Brain microvascular endothelial cell (primary cell): Measurements from ENCODE around the gene LINC01488.

ENCODE experiments used
- DNase-seq: peaks from one replicate; pipeline ENCODE4 v3.0.0-alpha.2; 2020
- H3K27ac ChIP-seq: fragments of 250-450 bp; sonication (Bioruptor Pico); 2 replicates; pipeline ENCODE4 v1.5.1; 2020; ENCODE audit warnings: mild to moderate bottlenecking, moderate library complexity
- H3K27me3 ChIP-seq: fragments of 250-450 bp; sonication (Bioruptor Pico); replicated peaks from 2 replicates; pipeline ENCODE4 v1.5.1; 2020; ENCODE audit warnings: mild to moderate bottlenecking
- H3K36me3 ChIP-seq: fragments of 250-450 bp; sonication (Bioruptor Pico); replicated peaks from 2 replicates; pipeline ENCODE4 v1.5.1; 2020; ENCODE audit warnings: mild to moderate bottlenecking
- H3K4me3 ChIP-seq: 2 replicates; pipeline ENCODE4 v1.5.1; 2011; ENCODE audit warnings: low read depth, mild to moderate bottlenecking, control low read depth, low read length, moderate library complexity
- CTCF ChIP-seq: IDR thresholded peaks from 2 replicates; pipeline ENCODE4 v1.5.1; 2011; ENCODE audit warnings: low read depth, mild to moderate bottlenecking, moderate library complexity, low read length, control low read depth, inconsistent platforms; ENCODE audit errors: missing control alignments
- in situ Hi-C: cut with HindIII; loops from 2 replicates; pipeline ENCODE4 v1.10.0; 2017; ENCODE audit warnings: low sequenced_read_pairs, low pct_ligation_motif_present

LINC01488 gene

DNA sequence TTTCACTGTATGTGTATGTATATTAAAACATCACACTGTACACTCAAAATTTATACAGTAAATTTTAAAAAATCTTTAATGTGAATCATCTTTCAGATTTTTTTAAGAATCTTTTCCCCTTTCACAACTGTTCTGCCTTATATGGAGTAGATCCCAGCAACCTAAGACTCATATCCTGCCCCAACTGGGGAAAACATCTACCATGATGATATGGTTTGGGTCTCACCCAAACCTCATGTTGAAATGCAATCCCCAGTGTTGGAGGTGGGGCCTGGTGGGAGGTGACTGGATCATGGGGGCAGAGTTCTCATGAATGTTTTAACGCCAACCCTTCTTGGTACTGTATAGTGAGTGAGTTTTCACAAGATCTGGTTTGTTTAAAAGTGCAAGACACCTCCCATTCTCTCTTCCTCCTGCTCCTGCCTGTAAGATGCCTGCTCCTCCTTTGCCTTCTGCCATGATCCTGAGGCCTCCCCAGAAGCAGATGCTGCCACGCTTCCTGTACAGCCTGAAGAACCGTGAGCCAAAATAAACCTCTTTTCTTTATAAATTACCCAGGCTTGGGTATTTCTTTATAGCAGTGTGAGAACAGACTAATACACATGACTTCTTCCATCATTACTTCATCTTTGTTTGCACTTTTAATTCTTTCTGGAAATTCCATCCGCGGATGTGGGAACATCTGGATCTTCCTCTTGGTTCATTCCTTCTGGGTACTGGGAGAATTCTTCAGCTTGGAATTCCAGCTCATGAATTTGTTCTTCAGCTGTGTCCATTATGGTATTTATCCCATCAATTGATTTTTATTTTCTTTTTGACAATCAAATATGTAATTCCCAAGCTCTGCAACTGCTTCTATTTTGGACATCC, 36.9 kb downstream of the LINC01488 start:
- in situ Hi-C loops: no loop called here
- peak; percentile 80 for DNase-seq
- TF ChIP-seq CTCF: no peak
- H3K4me3 ChIP-seq: no peak overlapping the region
- H3K27ac ChIP-seq: peak overlapping the region; percentile 56
- H3K27me3 ChIP-seq: no peaks in the 10 kb centered on the region
- no peaks in the 10 kb centered on the region for H3K36me3 ChIP-seq

DNA sequence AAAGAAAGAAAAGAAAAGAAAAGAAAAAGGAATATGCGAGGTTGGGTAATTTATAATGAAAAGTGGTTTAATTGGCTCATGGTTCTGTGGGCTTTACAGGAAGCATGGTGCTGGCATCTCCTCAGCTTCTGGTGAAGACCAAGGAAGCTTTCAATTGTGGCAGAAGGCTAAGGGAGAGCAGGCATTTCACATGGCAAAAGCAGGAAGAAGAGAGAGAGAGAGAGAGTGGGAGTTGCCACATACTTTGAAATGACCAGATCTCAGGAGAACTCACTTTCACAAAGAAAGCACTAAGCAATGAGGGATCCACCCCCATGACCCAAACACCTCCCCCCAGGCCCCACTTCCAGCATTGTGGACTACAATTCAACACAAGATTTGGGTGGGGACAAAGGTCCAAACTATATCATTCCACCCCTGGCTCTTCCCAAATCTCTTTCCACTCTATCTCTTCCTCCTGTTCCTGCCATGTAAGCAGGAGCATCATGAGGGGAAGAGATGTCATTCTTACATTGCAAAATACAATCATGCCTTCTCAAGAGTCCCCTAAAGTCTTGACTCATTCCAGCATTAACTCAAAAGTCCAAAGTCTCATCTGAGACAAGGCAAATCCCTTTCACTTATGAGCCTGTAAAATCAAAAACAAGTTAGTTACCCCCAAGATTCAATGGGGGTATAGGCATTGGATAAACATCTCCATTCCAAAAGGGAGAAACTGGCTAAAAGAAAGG, 38.9 kb downstream of the LINC01488 start:
- Histone ChIP-seq H3K4me3 (no peak overlapping the region), H3K36me3 (no peaks in the 10 kb centered on the region), H3K27ac (no peak overlapping the region), H3K27me3 (no peaks in the 10 kb centered on the region)
- in situ Hi-C loops: no loop called here
- DNase-seq: no peak
- TF ChIP-seq CTCF: no peak

- no peaks in the 10 kb centered on the region for H3K36me3 ChIP-seq
- TF ChIP-seq CTCF: no peak
- H3K27me3 ChIP-seq: no peaks in the 10 kb centered on the region
- H3K27ac ChIP-seq: no peak overlapping the region
- in situ Hi-C loops: no loop called here
- no peak overlapping the region for H3K4me3 ChIP-seq
- no peak for DNase-seq
Measured at GRCh38 chr11:69521457-69521856, 40.0 kb downstream of the LINC01488 start.

DNA sequence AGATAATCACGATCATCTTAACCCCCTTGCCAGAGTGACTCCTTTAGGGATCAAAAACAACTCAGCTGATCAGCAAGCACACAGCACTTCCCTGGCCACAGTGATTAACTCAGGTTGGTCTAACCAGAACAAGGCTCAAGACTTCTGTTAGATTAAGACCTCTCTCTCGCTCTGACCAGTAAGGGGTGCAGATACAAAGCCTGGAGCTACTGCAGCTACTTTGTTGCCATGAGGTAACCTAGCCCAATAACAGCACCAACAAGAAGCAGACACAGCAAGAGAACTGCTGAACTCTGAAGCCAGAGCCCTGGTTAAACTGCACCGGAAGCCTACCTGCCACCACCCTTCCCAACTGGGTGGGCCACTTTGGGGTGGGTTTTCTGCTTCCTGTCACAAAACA, 42.0 kb downstream of the LINC01488 start:
- DNase-seq: no peak
- in situ Hi-C loops: no loop called here
- no peak overlapping the region for H3K4me3 ChIP-seq
- H3K36me3 ChIP-seq: no peaks in the 10 kb centered on the region
- TF ChIP-seq CTCF: no peak
- no peaks in the 10 kb centered on the region for H3K27me3 ChIP-seq
- H3K27ac ChIP-seq: no peak overlapping the region

- Histone ChIP-seq H3K4me3 (no peak overlapping the region), H3K27ac (no peak overlapping the region), H3K27me3 (no peaks in the 10 kb centered on the region), H3K36me3 (no peaks in the 10 kb centered on the region)
- in situ Hi-C loops: no loop called here
- no peak for DNase-seq
- no peak for TF ChIP-seq CTCF
Measured at GRCh38 chr11:69524291-69524882, 42.9 kb downstream of the LINC01488 start.
